ENCODE measurements around the gene OXA1L. TPM values are rescaled to one million over a fixed set of nuclear protein-coding genes. Genes with fewer than 3 reads are reported as not detected.

OXA1L gene
- total and polyA plus RNA-seq, 2 experiments from 2014 or later: 61.7 to 91.7 TPM

GRCh38 chr14:22718091-22718490 lies 48.4 kb upstream of the OXA1L start (continued):
- no peak for TF ChIP-seq REST (IDR thresholded peaks at IDR 0.05; ENCODE audit: unreplicated experiment)
- TF ChIP-seq POLR2AphosphoS5 (IDR thresholded peaks at IDR 0.05; ENCODE audit: low read depth): no peak
- TF ChIP-seq ZNF462 (CRISPR knock-in tag; IDR thresholded peaks at IDR 0.05): no peak
- TF ChIP-seq NANOG (IDR thresholded peaks at IDR 0.05; ENCODE audit: borderline replicate concordance): no peak
- no peak for TF ChIP-seq ZNF331 (CRISPR knock-in tag; IDR thresholded peaks at IDR 0.05; ENCODE audit: low read depth)
- no peak for TF ChIP-seq CREB1 (CRISPR knock-in tag; IDR thresholded peaks at IDR 0.05; ENCODE audit: low read depth)
- no peak for TF ChIP-seq ZNF114 (CRISPR knock-in tag; IDR thresholded peaks at IDR 0.05)
- TF ChIP-seq STAT1 (IDR thresholded peaks at IDR 0.05; ENCODE audit: unreplicated experiment): no peak
